ENCODE data around the gene LRRC32. TPM values are rescaled to one million over a fixed set of nuclear protein-coding genes. Genes with fewer than 3 reads are reported as not detected.

The LRRC32 gene
- total RNA-seq, 6 donors from 2014 or later, result 41.3 to 118 (median 60.3) TPM

- Histone ChIP-seq H3K4me1 (peaks cover 0 to 20% (median 17%) of the 10 kb centered on the region in 4 donors), H3K9me3 (no peaks in the 10 kb centered on the region), H3K27ac (peak overlapping the region; percentile 76 to 87 (median 81)), H3K27me3 (no peaks in the 10 kb centered on the region), H3K36me3 (no peaks in the 10 kb centered on the region), H3K4me3 (no peak overlapping the region)
- DNase-seq (peak in 1 of 2 donors; percentile 14), ATAC-seq (ENCODE audit: low FRiP score in 2 of 2) (no peak)
- 76 to 80% methylated on average over 9 to 10 of the region's 10 CpGs for WGBS, 2 donors
- no peak for TF ChIP-seq POLR2AphosphoS5 (IDR thresholded peaks at IDR 0.05)
- no peak for TF ChIP-seq POLR2A (IDR thresholded peaks at IDR 0.05)
- TF ChIP-seq, protein P1, sequence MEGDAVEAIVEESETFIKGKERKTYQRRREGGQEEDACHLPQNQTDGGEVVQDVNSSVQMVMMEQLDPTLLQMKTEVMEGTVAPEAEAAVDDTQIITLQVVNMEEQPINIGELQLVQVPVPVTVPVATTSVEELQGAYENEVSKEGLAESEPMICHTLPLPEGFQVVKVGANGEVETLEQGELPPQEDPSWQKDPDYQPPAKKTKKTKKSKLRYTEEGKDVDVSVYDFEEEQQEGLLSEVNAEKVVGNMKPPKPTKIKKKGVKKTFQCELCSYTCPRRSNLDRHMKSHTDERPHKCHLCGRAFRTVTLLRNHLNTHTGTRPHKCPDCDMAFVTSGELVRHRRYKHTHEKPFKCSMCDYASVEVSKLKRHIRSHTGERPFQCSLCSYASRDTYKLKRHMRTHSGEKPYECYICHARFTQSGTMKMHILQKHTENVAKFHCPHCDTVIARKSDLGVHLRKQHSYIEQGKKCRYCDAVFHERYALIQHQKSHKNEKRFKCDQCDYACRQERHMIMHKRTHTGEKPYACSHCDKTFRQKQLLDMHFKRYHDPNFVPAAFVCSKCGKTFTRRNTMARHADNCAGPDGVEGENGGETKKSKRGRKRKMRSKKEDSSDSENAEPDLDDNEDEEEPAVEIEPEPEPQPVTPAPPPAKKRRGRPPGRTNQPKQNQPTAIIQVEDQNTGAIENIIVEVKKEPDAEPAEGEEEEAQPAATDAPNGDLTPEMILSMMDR (IDR thresholded peaks at IDR 0.05), result no peak
- no peak for TF ChIP-seq EP300 (IDR thresholded peaks at IDR 0.05)
Observed at GRCh38 chr11:76616676-76617552, 53.6 kb downstream of the LRRC32 start.

DNA sequence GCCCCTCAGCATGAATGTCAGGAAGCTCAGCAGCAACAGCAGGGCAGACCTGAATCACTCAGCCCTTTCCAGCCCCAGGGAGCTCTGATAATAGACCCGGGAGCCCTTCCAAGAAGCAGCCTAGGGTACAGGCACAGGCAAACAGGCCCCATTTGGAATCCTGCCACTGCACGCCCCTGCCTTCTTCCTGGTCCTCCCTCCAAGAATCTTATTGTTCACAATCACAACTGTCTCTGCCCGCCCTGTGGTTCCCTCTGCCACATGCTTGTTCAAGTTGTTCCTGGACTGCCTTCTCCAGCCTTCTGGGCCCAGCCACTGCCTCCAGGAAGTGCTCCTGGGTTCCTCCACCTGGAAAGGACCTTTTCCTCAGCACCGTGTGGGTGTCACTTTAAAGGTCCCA, 54.6 kb downstream of the LRRC32 start:
- DNase-seq (peak in 1 of 2 donors; percentile 55), ATAC-seq (ENCODE audit: low FRiP score in 2 of 2) (peak in 1 of 2 donors; percentile 9)
- Histone ChIP-seq H3K27ac (peak overlapping the region; percentile 76 to 87 (median 81)), H3K27me3 (no peaks in the 10 kb centered on the region), H3K36me3 (no peaks in the 10 kb centered on the region), H3K4me1 (peaks cover 0 to 20% (median 17%) of the 10 kb centered on the region in 4 donors), H3K4me3 (no peak overlapping the region), H3K9me3 (no peaks in the 10 kb centered on the region)
- WGBS, 2 donors, result 41 to 44% methylated on average over 4 of the region's 4 CpGs
- TF ChIP-seq POLR2A (IDR thresholded peaks at IDR 0.05) (no peak), POLR2AphosphoS5 (IDR thresholded peaks at IDR 0.05) (peak; percentile 40 to 59), EP300 (IDR thresholded peaks at IDR 0.05) (peak in 1 of 4 donors; percentile 23)
- TF ChIP-seq, protein P1 (IDR thresholded peaks at IDR 0.05), result no peak

- peak; percentile 67 to 89 for ATAC-seq (ENCODE audit: low FRiP score in 2 of 2)
- Histone ChIP-seq H3K4me1 (peaks cover 0 to 20% (median 17%) of the 10 kb centered on the region in 4 donors), H3K9me3 (no peaks in the 10 kb centered on the region), H3K36me3 (no peaks in the 10 kb centered on the region), H3K27ac (peak overlapping the region; percentile 76 to 87 (median 81)), H3K4me3 (no peak overlapping the region), H3K27me3 (peaks cover 0 to 4% (median 0%) of the 10 kb centered on the region in 4 donors)
- WGBS, 2 donors, result 78 to 90% methylated on average over 8 to 12 of the region's 12 CpGs
- TF ChIP-seq POLR2AphosphoS5 (IDR thresholded peaks at IDR 0.05) (peak in 1 of 2 donors; percentile 42), EP300 (IDR thresholded peaks at IDR 0.05) (no peak)
- DNase-seq, result no peak
Observed at GRCh38 chr11:76614471-76615179, 55.9 kb downstream of the LRRC32 start.

DNA sequence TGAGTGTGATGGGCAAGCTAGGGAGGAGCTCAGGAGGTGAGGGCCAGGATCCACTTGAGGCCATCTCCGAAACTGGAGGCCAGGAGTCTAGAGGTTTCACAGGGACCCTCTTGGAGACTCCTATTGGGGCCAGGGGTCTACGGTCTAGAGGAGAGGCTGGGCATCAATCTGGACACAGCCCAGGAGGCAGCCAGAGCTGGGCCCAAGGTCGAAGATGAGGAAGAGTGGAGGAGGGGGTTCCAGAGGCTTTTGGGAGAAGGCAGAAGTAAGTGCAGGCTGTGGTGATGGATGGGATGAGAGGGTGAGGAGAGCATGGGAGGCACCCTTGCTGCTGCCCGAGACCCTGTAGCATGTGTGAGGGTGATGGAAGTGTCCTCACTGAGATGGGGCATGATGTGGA, 56.6 kb downstream of the LRRC32 start:
- no peaks in the 10 kb centered on the region for H3K9me3 ChIP-seq
- no peaks in the 10 kb centered on the region for H3K36me3 ChIP-seq
- TF ChIP-seq POLR2A (IDR thresholded peaks at IDR 0.05), result no peak
- TF ChIP-seq POLR2AphosphoS5 (IDR thresholded peaks at IDR 0.05), result no peak
- TF ChIP-seq, protein P1 (IDR thresholded peaks at IDR 0.05), result no peak
- H3K27me3 ChIP-seq, result peaks cover 0 to 4% (median 0%) of the 10 kb centered on the region in 4 donors
- peaks cover 0 to 20% (median 17%) of the 10 kb centered on the region in 4 donors for H3K4me1 ChIP-seq
- H3K4me3 ChIP-seq, result no peak overlapping the region
- no peak for DNase-seq
- H3K27ac ChIP-seq, result peak overlapping the region; percentile 76 to 87 (median 81)
- WGBS, 2 donors, result 66 to 73% methylated on average over 4 of the region's 4 CpGs
- ATAC-seq (ENCODE audit: low FRiP score in 2 of 2), result no peak

DNA sequence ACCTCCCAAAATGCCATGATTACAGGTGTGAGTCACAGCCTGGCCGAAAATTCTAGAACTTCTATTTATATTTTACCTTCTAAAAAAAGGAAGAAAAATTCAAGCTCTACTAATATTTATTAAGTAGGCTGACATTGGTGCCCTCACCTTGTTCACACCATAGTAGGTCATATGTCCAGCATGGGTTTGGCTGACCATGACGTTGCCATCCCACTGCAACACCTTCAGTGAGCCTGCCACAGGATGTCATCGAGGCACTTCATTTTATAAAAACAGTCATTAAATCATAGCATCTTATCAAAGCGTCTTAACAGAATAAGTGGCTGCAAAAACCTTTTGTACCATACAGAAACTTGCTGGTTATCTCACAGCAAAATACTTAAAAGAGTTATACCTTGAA, 58.3 kb downstream of the LRRC32 start:
- TF ChIP-seq EP300 (IDR thresholded peaks at IDR 0.05) (no peak), POLR2AphosphoS5 (IDR thresholded peaks at IDR 0.05) (no peak), POLR2A (IDR thresholded peaks at IDR 0.05) (no peak)
- TF ChIP-seq, protein P1 (IDR thresholded peaks at IDR 0.05), result no peak
- Histone ChIP-seq H3K27ac (no peak overlapping the region), H3K4me3 (no peak overlapping the region), H3K9me3 (no peaks in the 10 kb centered on the region), H3K4me1 (peaks cover 0 to 20% (median 17%) of the 10 kb centered on the region in 4 donors), H3K36me3 (no peaks in the 10 kb centered on the region), H3K27me3 (peaks cover 0 to 4% (median 0%) of the 10 kb centered on the region in 4 donors)
- 80 to 92% methylated on average over 4 of the region's 4 CpGs for WGBS, 2 donors
- DNase-seq (no peak), ATAC-seq (ENCODE audit: low FRiP score in 2 of 2) (no peak)
